ENCODE results near the gene NID1.
A peak's percentile ranks its signal among the peaks of the same experiment; 100 is the strongest.

NID1 gene

DNA sequence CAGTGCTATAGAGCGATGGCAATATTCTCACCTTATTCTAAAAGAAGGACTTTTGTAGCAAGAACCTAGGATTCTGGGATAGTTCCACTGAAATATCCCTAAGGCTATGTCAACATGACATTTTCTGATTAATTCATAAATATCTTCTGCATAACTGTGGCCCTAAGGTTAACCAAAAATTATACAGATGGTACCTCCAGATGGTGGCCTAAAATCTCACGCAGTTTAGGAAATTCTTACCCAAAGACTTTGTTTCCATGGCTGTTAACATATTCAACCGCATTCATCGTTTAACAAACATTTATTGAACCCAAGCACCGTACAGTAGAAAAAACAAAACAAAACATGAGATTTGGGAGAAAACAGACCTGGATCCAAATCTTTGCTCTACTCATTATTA is 19.1 kb downstream of the NID1 start:
- no peak overlapping the region for H3K23ac ChIP-seq (ENCODE audit: low read depth, low read length, poor library complexity)
- H4K8ac ChIP-seq (ENCODE audit: low read depth, low read length), result no peak overlapping the region
- H3K36me3 ChIP-seq (replicated peaks in 1 of 2; ENCODE audit: control insufficient read depth in 2 of 2, insufficient read depth in 2 of 2, low read length in 2 of 2), result peaks cover 25 to 28% of the 10 kb centered on the region in 2 donors
- no peak overlapping the region for H3K4ac ChIP-seq (ENCODE audit: low read length)
- no peak overlapping the region for H4K91ac ChIP-seq (ENCODE audit: low read depth, low read length, poor library complexity)
- H2BK120ac ChIP-seq (ENCODE audit: low read depth, low read length), result no peak overlapping the region
- no peak overlapping the region for H2BK15ac ChIP-seq (ENCODE audit: low read length)
- H2AK5ac ChIP-seq (ENCODE audit: low read depth, low read length), result no peak overlapping the region
- H3K9me3 ChIP-seq (replicated peaks in 1 of 2; ENCODE audit: control insufficient read depth in 2 of 2, insufficient read depth in 1 of 2, low read depth in 1 of 2, low read length in 2 of 2), result no peaks in the 10 kb centered on the region
- no peak overlapping the region for H2AFZ ChIP-seq (ENCODE audit: low read length)
- H2BK5ac ChIP-seq (ENCODE audit: low read length), result no peak overlapping the region
- H3K4me1 ChIP-seq (ENCODE audit: control insufficient read depth in 2 of 2, insufficient read depth in 1 of 2, low read depth in 1 of 2, low read length in 2 of 2), result no peaks in the 10 kb centered on the region
- H3K4me2 ChIP-seq (ENCODE audit: insufficient read depth, low read length, poor library complexity, severe bottlenecking), result no peak overlapping the region
- no peaks in the 10 kb centered on the region for H3K27me3 ChIP-seq (ENCODE audit: control insufficient read depth in 3 of 3, insufficient read depth in 3 of 3, low read depth in 1 of 3, low read length in 3 of 3)
- no peak overlapping the region for H3K4me3 ChIP-seq (ENCODE audit: low read length in 2 of 2)
- H3K14ac ChIP-seq (ENCODE audit: low read length), result no peak overlapping the region
- H3K18ac ChIP-seq (ENCODE audit: low read length), result no peak overlapping the region
- H3K9ac ChIP-seq (ENCODE audit: low read depth, low read length, poor library complexity), result no peak overlapping the region
- no peak overlapping the region for H2BK12ac ChIP-seq (ENCODE audit: low read length)
- no peaks in the 10 kb centered on the region for H3K79me1 ChIP-seq (ENCODE audit: low read depth, low read length)
- no CpG with 5 or more reads among the region's 5 CpGs for WGBS, 2 donors (ENCODE audit: extremely low coverage in 2 of 2, insufficient read length in 2 of 2, insufficient replicate concordance in 1 of 2)
- DNase-seq (ENCODE audit: low spot score), result no peak
- H3K27ac ChIP-seq (replicated peaks; ENCODE audit: low read length), result no peak overlapping the region

DNA sequence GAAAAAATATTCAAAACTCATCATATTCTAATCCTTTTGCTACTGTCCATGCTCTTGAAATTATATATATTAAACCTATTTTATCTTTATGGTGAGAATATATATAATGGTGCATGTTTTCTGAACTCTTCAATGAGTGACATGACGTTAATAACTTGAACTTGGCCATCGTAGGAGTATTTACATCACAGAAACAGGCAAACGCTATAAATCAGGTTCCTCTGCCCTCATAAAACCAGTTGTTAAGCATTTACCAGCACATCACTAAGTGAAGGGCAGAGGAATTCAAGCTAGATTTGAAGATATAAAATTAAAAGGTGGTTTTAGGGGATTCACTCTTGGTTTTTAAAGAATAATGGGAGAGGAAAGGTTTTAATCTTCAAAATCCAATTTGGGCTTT is 20.5 kb downstream of the NID1 start:
- Histone ChIP-seq H2BK12ac (ENCODE audit: low read length) (no peak overlapping the region), H3K9ac (ENCODE audit: low read depth, low read length, poor library complexity) (no peak overlapping the region), H2AFZ (ENCODE audit: low read length) (no peak overlapping the region), H3K4me3 (ENCODE audit: low read length in 2 of 2) (no peak overlapping the region), H3K79me1 (ENCODE audit: low read depth, low read length) (no peaks in the 10 kb centered on the region), H3K36me3 (replicated peaks in 1 of 2; ENCODE audit: control insufficient read depth in 2 of 2, insufficient read depth in 2 of 2, low read length in 2 of 2) (peaks cover 28 to 31% of the 10 kb centered on the region in 2 donors), H2BK5ac (ENCODE audit: low read length) (no peak overlapping the region), H3K18ac (ENCODE audit: low read length) (no peak overlapping the region), H3K27ac (replicated peaks; ENCODE audit: low read length) (no peak overlapping the region), H3K14ac (ENCODE audit: low read length) (no peak overlapping the region), H3K4me2 (ENCODE audit: insufficient read depth, low read length, poor library complexity, severe bottlenecking) (no peak overlapping the region), H2BK15ac (ENCODE audit: low read length) (no peak overlapping the region), H2AK5ac (ENCODE audit: low read depth, low read length) (no peak overlapping the region), H2BK120ac (ENCODE audit: low read depth, low read length) (no peak overlapping the region), H3K23ac (ENCODE audit: low read depth, low read length, poor library complexity) (no peak overlapping the region), H3K27me3 (ENCODE audit: control insufficient read depth in 3 of 3, insufficient read depth in 3 of 3, low read depth in 1 of 3, low read length in 3 of 3) (no peaks in the 10 kb centered on the region), H3K9me3 (replicated peaks in 1 of 2; ENCODE audit: control insufficient read depth in 2 of 2, insufficient read depth in 1 of 2, low read depth in 1 of 2, low read length in 2 of 2) (no peaks in the 10 kb centered on the region), H3K4me1 (ENCODE audit: control insufficient read depth in 2 of 2, insufficient read depth in 1 of 2, low read depth in 1 of 2, low read length in 2 of 2) (peaks cover 0 to 4% of the 10 kb centered on the region in 2 donors), H4K91ac (ENCODE audit: low read depth, low read length, poor library complexity) (no peak overlapping the region), H4K8ac (ENCODE audit: low read depth, low read length) (no peak overlapping the region), H3K4ac (ENCODE audit: low read length) (no peak overlapping the region)
- no CpG with 5 or more reads among the region's 3 CpGs for WGBS, 2 donors (ENCODE audit: extremely low coverage in 2 of 2, insufficient read length in 2 of 2, insufficient replicate concordance in 1 of 2)
- DNase-seq (ENCODE audit: low spot score), result no peak

DNA sequence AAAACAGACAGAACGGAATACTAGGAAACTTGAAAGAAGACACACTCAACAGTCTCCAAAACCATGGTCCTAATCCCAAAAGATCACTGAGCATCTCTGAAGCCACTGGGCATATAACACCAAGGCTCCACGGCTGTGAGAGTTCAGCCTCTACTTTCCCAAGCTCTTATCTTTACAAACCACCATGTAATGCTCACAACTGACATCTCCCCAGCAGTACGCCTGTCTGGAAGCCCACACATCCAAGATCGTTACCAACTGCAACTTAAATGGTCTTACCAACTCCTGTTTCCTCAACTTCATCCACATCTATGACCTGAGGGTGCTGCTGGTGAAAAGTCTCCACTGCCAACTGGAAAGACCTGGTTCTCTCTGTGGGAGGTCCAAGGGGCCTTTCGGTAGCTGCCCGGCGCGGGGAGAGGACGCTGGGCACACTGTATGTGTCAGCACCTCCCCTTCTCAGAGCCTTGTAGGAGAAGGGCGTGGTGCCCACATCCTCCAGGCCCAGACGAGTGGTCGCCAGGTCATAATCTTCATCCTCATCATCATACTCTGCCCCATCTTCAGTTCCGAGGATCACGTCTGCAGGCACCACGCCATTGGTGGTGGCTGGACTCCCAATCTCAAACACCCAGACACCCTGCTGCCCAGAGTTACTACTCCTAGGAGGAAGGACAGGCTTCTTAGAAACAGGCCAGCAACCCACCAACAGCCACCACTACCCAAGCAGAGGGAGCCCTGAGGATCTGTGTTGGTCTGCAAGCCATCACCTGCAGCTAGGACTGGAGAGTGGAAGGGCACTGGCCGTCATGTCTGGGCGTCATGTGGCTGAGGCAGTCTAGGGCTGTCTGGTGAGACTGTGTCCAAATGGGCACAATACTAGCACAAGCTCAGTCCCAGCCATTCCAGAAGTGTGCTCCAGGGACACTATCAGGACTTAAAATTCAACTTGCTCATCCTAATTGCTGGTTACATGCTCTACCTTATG is 23.0 kb downstream of the NID1 start:
- no CpG with 5 or more reads among the region's 17 CpGs for WGBS, 2 donors (ENCODE audit: extremely low coverage in 2 of 2, insufficient read length in 2 of 2, insufficient replicate concordance in 1 of 2)

More for the DNA sequence above, 23.0 kb downstream of the NID1 start:
- Histone ChIP-seq H3K9ac (ENCODE audit: low read depth, low read length, poor library complexity) (no peak overlapping the region), H3K79me1 (ENCODE audit: low read depth, low read length) (no peaks in the 10 kb centered on the region), H3K27me3 (ENCODE audit: control insufficient read depth in 3 of 3, insufficient read depth in 3 of 3, low read depth in 1 of 3, low read length in 3 of 3) (no peaks in the 10 kb centered on the region), H2BK120ac (ENCODE audit: low read depth, low read length) (no peak overlapping the region), H4K91ac (ENCODE audit: low read depth, low read length, poor library complexity) (no peak overlapping the region), H4K8ac (ENCODE audit: low read depth, low read length) (no peak overlapping the region), H3K4me2 (ENCODE audit: insufficient read depth, low read length, poor library complexity, severe bottlenecking) (no peak overlapping the region), H2AK5ac (ENCODE audit: low read depth, low read length) (no peak overlapping the region), H3K23ac (ENCODE audit: low read depth, low read length, poor library complexity) (no peak overlapping the region), H3K9me3 (replicated peaks in 1 of 2; ENCODE audit: control insufficient read depth in 2 of 2, insufficient read depth in 1 of 2, low read depth in 1 of 2, low read length in 2 of 2) (peaks cover 0 to 1% of the 10 kb centered on the region in 2 donors), H3K4me1 (ENCODE audit: control insufficient read depth in 2 of 2, insufficient read depth in 1 of 2, low read depth in 1 of 2, low read length in 2 of 2) (peaks cover 0 to 4% of the 10 kb centered on the region in 2 donors), H3K4ac (ENCODE audit: low read length) (no peak overlapping the region), H3K14ac (ENCODE audit: low read length) (no peak overlapping the region), H2BK5ac (ENCODE audit: low read length) (no peak overlapping the region), H3K27ac (replicated peaks; ENCODE audit: low read length) (no peak overlapping the region), H3K18ac (ENCODE audit: low read length) (peak overlapping the region; percentile 18), H3K36me3 (replicated peaks in 1 of 2; ENCODE audit: control insufficient read depth in 2 of 2, insufficient read depth in 2 of 2, low read length in 2 of 2) (peaks cover 27 to 32% of the 10 kb centered on the region in 2 donors), H3K4me3 (ENCODE audit: low read length in 2 of 2) (no peak overlapping the region), H2AFZ (ENCODE audit: low read length) (no peak overlapping the region), H2BK12ac (ENCODE audit: low read length) (no peak overlapping the region), H2BK15ac (ENCODE audit: low read length) (no peak overlapping the region)
- no peak for DNase-seq (ENCODE audit: low spot score)

Measured in neuronal stem cell (in vitro differentiated cells).